ENCODE data around the gene PLCL1.

DNA sequence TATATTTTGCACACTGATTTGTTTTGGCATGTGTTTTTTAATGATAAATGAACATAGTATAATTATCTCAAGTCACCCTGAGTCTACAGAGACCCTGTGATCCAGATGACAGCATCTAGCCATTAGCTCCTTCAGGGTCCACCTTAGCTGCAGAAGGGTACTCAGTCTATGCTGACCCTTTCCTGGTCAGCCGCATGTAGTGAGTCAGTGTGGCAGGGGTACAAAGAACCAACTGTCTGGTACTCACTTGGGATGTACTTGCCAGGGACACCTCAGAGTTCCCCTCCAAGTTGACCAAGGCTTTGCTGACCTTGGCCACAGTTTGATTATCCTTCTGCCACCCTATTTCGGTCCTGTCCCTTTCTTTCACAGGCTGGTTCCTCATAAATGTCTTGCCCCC, 369.5 kb downstream of the PLCL1 start:
- TF ChIP-seq, protein P1, sequence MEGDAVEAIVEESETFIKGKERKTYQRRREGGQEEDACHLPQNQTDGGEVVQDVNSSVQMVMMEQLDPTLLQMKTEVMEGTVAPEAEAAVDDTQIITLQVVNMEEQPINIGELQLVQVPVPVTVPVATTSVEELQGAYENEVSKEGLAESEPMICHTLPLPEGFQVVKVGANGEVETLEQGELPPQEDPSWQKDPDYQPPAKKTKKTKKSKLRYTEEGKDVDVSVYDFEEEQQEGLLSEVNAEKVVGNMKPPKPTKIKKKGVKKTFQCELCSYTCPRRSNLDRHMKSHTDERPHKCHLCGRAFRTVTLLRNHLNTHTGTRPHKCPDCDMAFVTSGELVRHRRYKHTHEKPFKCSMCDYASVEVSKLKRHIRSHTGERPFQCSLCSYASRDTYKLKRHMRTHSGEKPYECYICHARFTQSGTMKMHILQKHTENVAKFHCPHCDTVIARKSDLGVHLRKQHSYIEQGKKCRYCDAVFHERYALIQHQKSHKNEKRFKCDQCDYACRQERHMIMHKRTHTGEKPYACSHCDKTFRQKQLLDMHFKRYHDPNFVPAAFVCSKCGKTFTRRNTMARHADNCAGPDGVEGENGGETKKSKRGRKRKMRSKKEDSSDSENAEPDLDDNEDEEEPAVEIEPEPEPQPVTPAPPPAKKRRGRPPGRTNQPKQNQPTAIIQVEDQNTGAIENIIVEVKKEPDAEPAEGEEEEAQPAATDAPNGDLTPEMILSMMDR (IDR thresholded peaks at IDR 0.05): no peak
- no peak for TF ChIP-seq ZFX (IDR thresholded peaks at IDR 0.05; ENCODE audit: borderline replicate concordance)

Measured in 22Rv1 (cell line).